ENCODE measurements around the gene JARID2.

DNA sequence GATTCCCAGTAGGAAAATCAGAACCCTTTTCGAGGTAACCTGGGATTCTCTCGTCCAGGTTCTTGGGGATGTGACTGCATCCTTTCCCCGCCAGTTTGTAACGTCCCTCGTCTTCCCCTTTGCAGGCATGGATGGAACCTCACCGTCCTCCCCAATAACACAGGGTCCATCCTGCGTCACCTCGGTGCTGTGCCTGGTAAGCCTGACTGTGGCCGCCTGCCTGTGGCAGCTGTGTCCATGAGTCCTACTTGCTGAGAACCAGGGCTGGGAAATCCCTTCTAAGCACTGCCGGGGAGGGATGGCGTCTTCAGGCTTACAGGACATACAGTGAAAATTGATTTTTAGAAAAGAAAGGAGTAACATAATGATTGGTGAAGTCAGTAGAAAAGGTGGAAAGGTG lies 261.4 kb downstream of the JARID2 start:
- TF ChIP-seq POLR2AphosphoS5 (IDR thresholded peaks at IDR 0.05; ENCODE audit: low read depth, low read length) (no peak), ZNF260 (CRISPR knock-in tag; IDR thresholded peaks at IDR 0.05; ENCODE audit: borderline replicate concordance, low read depth) (no peak), RBM39 (IDR thresholded peaks at IDR 0.05; ENCODE audit: low read depth, low read length, poor library complexity, severe bottlenecking) (no peak)

Data from HepG2 (cell line).